BLaER1 treated with 17β-estradiol and CSF1 and Interleukin-3, amounts not matched to agents 10 nM and 100 nM (cell line): ENCODE results near the gene DDB1.

ENCODE experiments used
- H3K27ac ChIP-seq, 11 experiments: shearing (Covaris generic); formaldehyde crosslinking; 2 replicates each; pipeline ENCODE4 v1.8.1; 2022
- H3K27me3 ChIP-seq, 11 experiments: shearing (Covaris generic); formaldehyde crosslinking; 2 replicates each; pipeline ENCODE4 v1.8.1; 2022
- H3K36me3 ChIP-seq, 11 experiments: shearing (Covaris generic); formaldehyde crosslinking; 2 replicates each; pipeline ENCODE4 v1.8.1; 2022
- H3K4me1 ChIP-seq, 10 experiments: shearing (Covaris generic); formaldehyde crosslinking; 2 replicates each; pipeline ENCODE4 v1.8.1; 2022
- H3K4me2 ChIP-seq, 11 experiments: shearing (Covaris generic); formaldehyde crosslinking; 2 replicates each; pipeline ENCODE4 v1.8.1; 2022
- H3K4me3 ChIP-seq, 10 experiments: shearing (Covaris generic); formaldehyde crosslinking; 2 replicates each; pipeline ENCODE4 v1.8.1; 2022
- H3K9ac ChIP-seq, 11 experiments: shearing (Covaris generic); formaldehyde crosslinking; 2 replicates each; pipeline ENCODE4 v1.8.1; 2022
- H3K9me3 ChIP-seq, 11 experiments: shearing (Covaris generic); formaldehyde crosslinking; replicated peaks in 1 of 11; 2 replicates each; pipeline ENCODE4 v1.8.1; 2022
- H4K20me1 ChIP-seq, 11 experiments: shearing (Covaris generic); formaldehyde crosslinking; 2 replicates each; pipeline ENCODE4 v1.8.1; 2022
- Cebpa-rat ChIP-seq, 11 experiments: shearing (Covaris generic); IDR thresholded peaks; 2 replicates each; pipeline ENCODE4 v1.8.1; 2022

Gene DDB1

GRCh38 chr11:61305417-61305816 is 27.5 kb downstream of the DDB1 start:
- peaks cover 100% of the 10 kb centered on the region in 11 experiments for H3K36me3 ChIP-seq
- no peak for TF ChIP-seq Cebpa-rat (IDR thresholded peaks at IDR 0.05)
- H3K4me1 ChIP-seq, result 0 out of 20 replicates have a peak, but pooled peaks cover 0 to 6% (median 0%) of the 10 kb centered on the region in 10 experiments

GRCh38 chr11:61303725-61304124 is 29.2 kb downstream of the DDB1 start:
- Histone ChIP-seq H3K4me1 (peaks cover 8 to 17% (median 13%) of the 10 kb centered on the region in 10 experiments), H3K4me3 (no peak overlapping the region), H3K36me3 (peaks cover 98 to 100% (median 100%) of the 10 kb centered on the region in 11 experiments), H3K9me3 (no peaks in the 10 kb centered on the region), H3K27ac (no peak overlapping the region), H3K9ac (no peak overlapping the region), H3K27me3 (no peaks in the 10 kb centered on the region), H4K20me1 (peaks cover 0 to 89% (median 59%) of the 10 kb centered on the region in 11 experiments; a peak in 19 of 22 replicates), H3K4me2 (no peak overlapping the region)
- TF ChIP-seq Cebpa-rat (IDR thresholded peaks at IDR 0.05), result no peak

More at GRCh38 chr11:61305417-61305816, 27.5 kb downstream of the DDB1 start:
- H3K9me3 ChIP-seq, result no peaks in the 10 kb centered on the region
- no peaks in the 10 kb centered on the region for H3K27me3 ChIP-seq
- H3K27ac ChIP-seq, result no peak overlapping the region
- H3K9ac ChIP-seq, result no peak overlapping the region
- H4K20me1 ChIP-seq, result peaks cover 0 to 89% (median 55%) of the 10 kb centered on the region in 11 experiments; a peak in 18 of 22 replicates
- H3K4me3 ChIP-seq, result no peak overlapping the region
- H3K4me2 ChIP-seq, result no peak overlapping the region

- peaks cover 86 to 96% (median 92%) of the 10 kb centered on the region in 11 experiments for H3K36me3 ChIP-seq
- no peak overlapping the region for H3K27ac ChIP-seq
- peaks cover 0 to 89% (median 58%) of the 10 kb centered on the region in 11 experiments; a peak in 20 of 22 replicates for H4K20me1 ChIP-seq
- no peaks in the 10 kb centered on the region for H3K9me3 ChIP-seq
- H3K4me3 ChIP-seq, result no peak overlapping the region
- no peaks in the 10 kb centered on the region for H3K27me3 ChIP-seq
- no peak for TF ChIP-seq Cebpa-rat (IDR thresholded peaks at IDR 0.05)
- no peak overlapping the region for H3K4me2 ChIP-seq
- H3K9ac ChIP-seq, result no peak overlapping the region
- peaks cover 19 to 29% (median 25%) of the 10 kb centered on the region in 10 experiments for H3K4me1 ChIP-seq
These were observed 30.4 kb downstream of the DDB1 start for GRCh38 chr11:61302550-61302949.

GRCh38 chr11:61298663-61299244 is 34.2 kb downstream of the DDB1 start:
- Histone ChIP-seq H3K4me2 (peak overlapping the region; percentile 86 to 99 (median 95)), H3K27me3 (no peaks in the 10 kb centered on the region), H3K4me1 (peaks cover 43 to 58% (median 51%) of the 10 kb centered on the region in 10 experiments), H3K9ac (peak overlapping the region in 2 of 11 experiments; percentile 47 to 54; a peak in 2 of 22 replicates), H4K20me1 (peaks cover 0 to 56% (median 25%) of the 10 kb centered on the region in 11 experiments; a peak in 14 of 22 replicates), H3K27ac (peak overlapping the region in 8 of 11 experiments; percentile 15 to 71 (median 48); a peak in 9 of 22 replicates), H3K36me3 (peaks cover 48 to 63% (median 55%) of the 10 kb centered on the region in 11 experiments), H3K4me3 (no peak overlapping the region), H3K9me3 (no peaks in the 10 kb centered on the region)
- no peak for TF ChIP-seq Cebpa-rat (IDR thresholded peaks at IDR 0.05)

- peak overlapping the region in 10 of 11 experiments; percentile 25 to 71 (median 60); a peak in 17 of 22 replicates for H3K27ac ChIP-seq
- H3K36me3 ChIP-seq, result peaks cover 38 to 52% (median 45%) of the 10 kb centered on the region in 11 experiments
- peak overlapping the region in 10 of 11 experiments; percentile 14 to 60 (median 50); a peak in 16 of 22 replicates for H3K9ac ChIP-seq
- H3K4me3 ChIP-seq, result peak overlapping the region in 4 of 10 experiments; percentile 1 to 28 (median 10); a peak in 3 of 20 replicates
- peaks cover 53 to 68% (median 61%) of the 10 kb centered on the region in 10 experiments for H3K4me1 ChIP-seq
- H4K20me1 ChIP-seq, result peaks cover 0 to 48% (median 22%) of the 10 kb centered on the region in 11 experiments; a peak in 18 of 22 replicates
- no peak for TF ChIP-seq Cebpa-rat (IDR thresholded peaks at IDR 0.05)
- H3K4me2 ChIP-seq, result peak overlapping the region; percentile 86 to 99 (median 95)
- no peaks in the 10 kb centered on the region for H3K27me3 ChIP-seq
- no peaks in the 10 kb centered on the region for H3K9me3 ChIP-seq
These were observed 35.2 kb downstream of the DDB1 start for GRCh38 chr11:61297746-61298145.

GRCh38 chr11:61297341-61297740 is 35.6 kb downstream of the DDB1 start:
- H3K36me3 ChIP-seq, result peaks cover 34 to 51% (median 41%) of the 10 kb centered on the region in 11 experiments

GRCh38 chr11:61295596-61295926 is 37.3 kb downstream of the DDB1 start:
- Histone ChIP-seq H3K9me3 (no peaks in the 10 kb centered on the region), H3K27me3 (no peaks in the 10 kb centered on the region), H3K4me1 (peaks cover 66 to 89% (median 76%) of the 10 kb centered on the region in 10 experiments), H3K4me2 (peak overlapping the region; percentile 86 to 99 (median 95)), H3K9ac (peak overlapping the region; percentile 89 to 98 (median 91)), H3K36me3 (peaks cover 16 to 51% (median 38%) of the 10 kb centered on the region in 11 experiments), H4K20me1 (peaks cover 0 to 58% (median 33%) of the 10 kb centered on the region in 11 experiments; a peak in 18 of 22 replicates), H3K27ac (peak overlapping the region; percentile 77 to 97 (median 93)), H3K4me3 (peak overlapping the region; percentile 65 to 90 (median 80))
- TF ChIP-seq Cebpa-rat (IDR thresholded peaks at IDR 0.05), result no peak

More at GRCh38 chr11:61297341-61297740, 35.6 kb downstream of the DDB1 start:
- Histone ChIP-seq H3K4me1 (peaks cover 57 to 72% (median 65%) of the 10 kb centered on the region in 10 experiments), H3K4me3 (peak overlapping the region in 6 of 10 experiments; percentile 1 to 28 (median 14); a peak in 4 of 20 replicates), H3K27ac (peak overlapping the region; percentile 25 to 71 (median 59); a peak in 20 of 22 replicates), H3K9ac (peak overlapping the region in 10 of 11 experiments; percentile 14 to 60 (median 50); a peak in 19 of 22 replicates), H3K27me3 (no peaks in the 10 kb centered on the region), H3K9me3 (no peaks in the 10 kb centered on the region), H3K4me2 (peak overlapping the region; percentile 86 to 99 (median 95)), H4K20me1 (peaks cover 0 to 48% (median 21%) of the 10 kb centered on the region in 11 experiments; a peak in 18 of 22 replicates)
- no peak for TF ChIP-seq Cebpa-rat (IDR thresholded peaks at IDR 0.05)

GRCh38 chr11:61294717-61295595 is 37.9 kb downstream of the DDB1 start, which contains the start of gene VWCE:
Gene VWCE, minus strand, starts transcription at chr11:61295316. Its CDS starts 279 bp downstream, at chr11:61295037.
- H3K9ac ChIP-seq, result peak within 1 kb of the TSS; percentile 89 to 98 (median 91)
- H4K20me1 ChIP-seq, result peaks cover 0 to 59% (median 36%) of the 10 kb centered on the region in 11 experiments; a peak in 18 of 22 replicates
- H3K27me3 ChIP-seq, result no peaks in the 10 kb centered on the region
- peak within 1 kb of the TSS; percentile 86 to 99 (median 95) for H3K4me2 ChIP-seq
- H3K4me1 ChIP-seq, result peaks cover 66 to 87% (median 76%) of the 10 kb centered on the region in 10 experiments
- no peak for TF ChIP-seq Cebpa-rat (IDR thresholded peaks at IDR 0.05)
- no peaks in the 10 kb centered on the region for H3K9me3 ChIP-seq
- H3K36me3 ChIP-seq, result peaks cover 10 to 51% (median 37%) of the 10 kb centered on the region in 11 experiments
- H3K4me3 ChIP-seq, result peak within 1 kb of the TSS; percentile 65 to 90 (median 80)
- peak within 1 kb of the TSS; percentile 77 to 97 (median 93) for H3K27ac ChIP-seq
